ENCODE measurements around the gene CELSR1.
A peak's percentile ranks its signal among the peaks of the same experiment; 100 is the strongest.

Gene CELSR1

DNA sequence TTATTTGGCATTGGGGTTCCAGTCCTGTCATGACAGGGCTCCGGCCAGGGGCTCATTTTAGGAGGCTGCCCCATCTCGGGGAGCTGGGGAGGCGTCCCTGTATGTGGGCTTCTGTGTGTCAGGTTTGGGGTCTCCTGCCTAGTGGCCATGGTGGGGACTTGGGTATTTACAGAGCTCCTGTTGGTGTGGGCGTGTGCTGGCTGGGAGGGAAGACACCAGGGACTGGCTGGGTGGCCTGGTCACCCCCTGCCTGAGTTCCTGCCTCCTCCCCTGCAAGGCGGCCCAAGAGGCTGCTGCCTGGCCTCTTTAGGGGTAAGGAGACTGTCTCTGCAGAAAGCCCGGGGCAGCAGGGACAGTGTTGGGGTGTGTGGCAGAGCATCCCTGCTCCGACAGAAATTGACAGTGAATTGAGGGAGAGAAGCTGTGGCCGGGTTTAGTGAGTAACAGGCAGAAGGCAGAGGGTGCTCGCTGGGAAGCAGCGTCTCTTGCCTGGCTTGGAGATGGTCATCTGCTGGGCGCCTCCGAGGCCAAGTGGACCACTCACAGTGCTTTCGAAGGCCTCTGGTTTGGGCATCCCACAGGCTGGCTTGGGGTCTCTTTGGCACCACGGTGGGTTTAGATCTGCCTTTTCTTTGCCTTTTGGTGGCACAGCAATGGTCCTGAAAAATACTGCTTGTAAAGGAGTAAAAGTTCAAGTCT lies 42.5 kb upstream of the CELSR1 start:
- ChIA-PET CTCF (interaction anchor here (0.8 kb wide), 1 partner anchor 16 kb away, joined by 3 read pairs; no protein-coding TSS in a partner anchor), POLR2A (no interaction called here)
- DNase-seq (ENCODE audit: extremely low spot score), result no peak
- TF ChIP-seq CTCF (IDR thresholded peaks at IDR 0.05; ENCODE audit: control extremely low read depth, extremely low read depth, low read depth, missing control alignments), result no peak

- ChIA-PET POLR2A (no interaction called here), CTCF (interaction anchor here (0.8 kb wide), 1 partner anchor 15 kb away, joined by 3 read pairs; no protein-coding TSS in a partner anchor)
- no peak for DNase-seq (ENCODE audit: extremely low spot score)
- TF ChIP-seq CTCF (IDR thresholded peaks at IDR 0.05; ENCODE audit: control extremely low read depth, extremely low read depth, low read depth, missing control alignments), result no peak
Measured at GRCh38 chr22:46578824-46579561, 41.6 kb upstream of the CELSR1 start.

DNA sequence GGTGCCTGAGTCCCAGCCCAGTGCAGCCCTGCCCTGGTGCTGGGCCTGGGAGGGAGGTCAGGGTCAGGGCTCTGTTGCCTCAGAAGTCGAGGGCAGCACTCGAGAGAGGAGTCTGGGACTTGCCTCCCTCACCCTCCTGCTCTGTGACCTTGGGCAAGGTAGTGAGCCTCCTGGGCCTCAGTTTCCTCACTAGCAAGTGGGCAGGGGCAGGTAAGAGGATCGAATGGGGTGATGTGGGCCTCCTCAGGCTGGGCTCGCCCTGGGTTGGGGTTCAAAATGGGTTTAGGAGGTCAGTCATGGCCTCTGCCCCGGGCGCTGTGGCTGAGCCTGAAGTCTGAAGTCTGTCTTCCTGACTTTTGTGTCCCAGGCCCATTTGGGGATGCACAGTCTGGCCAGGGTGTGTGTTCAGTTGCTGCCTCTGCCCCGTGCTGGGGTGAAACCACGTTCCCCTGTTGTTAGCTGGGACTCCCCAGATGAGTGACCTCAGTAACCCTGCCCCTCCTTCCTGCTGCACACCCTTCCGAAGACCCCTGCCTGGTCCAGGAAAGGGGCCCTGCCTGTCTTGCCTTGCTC lies 40.9 kb upstream of the CELSR1 start:
- POLR2A ChIA-PET, result no interaction called here
- CTCF ChIA-PET, result no interaction called here
- DNase-seq (ENCODE audit: extremely low spot score), result no peak

GRCh38 chr22:46577368-46578249 lies 40.2 kb upstream of the CELSR1 start:
- TF ChIP-seq CTCF (IDR thresholded peaks at IDR 0.05; ENCODE audit: control extremely low read depth, extremely low read depth, low read depth, missing control alignments), result no peak
- CTCF ChIA-PET, result interaction anchor here (1.1 kb wide), 1 partner anchor 14 kb away, joined by 3 read pairs; no protein-coding TSS in a partner anchor
- POLR2A ChIA-PET, result no interaction called here
- no peak for DNase-seq (ENCODE audit: extremely low spot score)

More for the DNA sequence above, 40.9 kb upstream of the CELSR1 start:
- TF ChIP-seq CTCF (IDR thresholded peaks at IDR 0.05; ENCODE audit: control extremely low read depth, extremely low read depth, low read depth, missing control alignments), result no peak

DNA sequence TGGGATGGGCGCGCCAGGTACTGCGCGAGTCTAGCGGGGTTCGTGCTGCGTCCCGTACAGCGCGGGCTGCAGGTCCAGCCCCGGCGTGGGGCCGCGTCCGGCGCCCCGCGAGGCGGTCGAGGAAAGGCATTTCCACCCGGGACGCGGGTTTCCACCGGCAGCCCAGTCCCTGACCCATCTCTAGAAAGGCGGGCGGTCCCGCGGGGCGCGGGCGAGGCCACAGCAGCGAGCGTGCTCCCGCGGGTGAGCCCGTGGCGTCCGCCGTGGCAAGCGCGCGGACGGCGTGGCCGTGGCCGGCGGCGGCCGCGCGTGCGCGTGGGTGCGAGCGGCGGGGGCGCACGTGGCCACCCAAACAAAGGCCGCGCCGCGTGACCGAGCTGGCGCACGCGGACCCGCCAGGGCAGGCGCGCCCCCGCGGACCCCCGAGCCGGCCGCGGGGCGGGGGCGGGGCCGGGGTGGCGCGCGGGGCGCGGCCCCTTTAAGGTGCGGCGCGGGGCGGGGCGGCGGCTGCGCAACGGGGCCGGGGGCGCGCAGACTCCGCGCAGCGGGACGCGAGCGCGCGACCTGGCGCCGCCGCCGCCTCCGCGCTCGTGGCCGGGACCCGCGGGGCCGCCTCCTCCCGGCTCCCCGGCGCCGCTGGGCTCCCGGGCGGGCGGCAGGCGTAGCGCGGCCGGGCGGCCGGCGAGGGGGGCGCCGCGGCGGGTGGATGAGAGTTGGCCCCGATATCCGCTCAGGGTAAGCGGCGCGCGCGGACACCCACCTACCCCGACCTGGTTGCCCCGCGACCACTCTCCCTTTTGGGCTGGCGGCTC lies 39.3 kb upstream of the CELSR1 start:
- TF ChIP-seq CTCF (IDR thresholded peaks at IDR 0.05; ENCODE audit: control extremely low read depth, extremely low read depth, low read depth, missing control alignments), result no peak
- ChIA-PET CTCF (interaction anchor here (1.1 kb wide), 1 partner anchor 13 kb away, joined by 3 read pairs; no protein-coding TSS in a partner anchor), POLR2A (no interaction called here)
- peak; percentile 89 for DNase-seq (ENCODE audit: extremely low spot score)

Measured in GM10248 (cell line).